Skeletal muscle satellite cell (primary cell): ENCODE measurements around the gene ADAM8.
"Not testable (repeated sequence)": the region's sequence is repeated elsewhere in the genome, so short reads cannot be mapped to it uniquely, and the experiment has no call there.

ENCODE experiments used
- H3K27me3 ChIP-seq: 2 replicates; pipeline ENCODE4 v1.7.0; 2013; ENCODE audit warnings: low read length; ENCODE audit not compliant: control insufficient read depth, insufficient read depth
- H3K36me3 ChIP-seq: 2 replicates; pipeline ENCODE4 v1.7.0; 2013; ENCODE audit warnings: mild to moderate bottlenecking, control low read depth, low read length; ENCODE audit not compliant: insufficient read depth
- H3K4me1 ChIP-seq: 2 replicates; pipeline ENCODE4 v1.7.0; 2013; ENCODE audit warnings: low read length; ENCODE audit not compliant: control insufficient read depth, insufficient read depth
- H3K4me2 ChIP-seq: 2 replicates; pipeline ENCODE4 v1.7.0; 2013; ENCODE audit warnings: mild to moderate bottlenecking, low read length
- H3K4me3 ChIP-seq: 2 replicates; pipeline ENCODE4 v1.7.0; 2013; ENCODE audit warnings: low read length
- H3K9ac ChIP-seq: 2 replicates; pipeline ENCODE4 v1.7.0; 2013; ENCODE audit warnings: mild to moderate bottlenecking, low read depth, low read length, moderate library complexity
- H3K9me3 ChIP-seq: replicated peaks from 2 replicates; pipeline ENCODE4 v1.7.0; 2013; ENCODE audit warnings: mild to moderate bottlenecking, control low read depth, low read length

Gene ADAM8

GRCh38 chr10:133241501-133242205 lies 35.0 kb downstream of the ADAM8 start:
- Histone ChIP-seq H3K27me3 (peaks cover 76% of the 10 kb centered on the region), H3K4me2 (no peak overlapping the region), H3K4me3 (no peak overlapping the region), H3K9ac (no peak overlapping the region), H3K4me1 (no peaks in the 10 kb centered on the region), H3K36me3 (no peaks in the 10 kb centered on the region), H3K9me3 (no peaks in the 10 kb centered on the region)

DNA sequence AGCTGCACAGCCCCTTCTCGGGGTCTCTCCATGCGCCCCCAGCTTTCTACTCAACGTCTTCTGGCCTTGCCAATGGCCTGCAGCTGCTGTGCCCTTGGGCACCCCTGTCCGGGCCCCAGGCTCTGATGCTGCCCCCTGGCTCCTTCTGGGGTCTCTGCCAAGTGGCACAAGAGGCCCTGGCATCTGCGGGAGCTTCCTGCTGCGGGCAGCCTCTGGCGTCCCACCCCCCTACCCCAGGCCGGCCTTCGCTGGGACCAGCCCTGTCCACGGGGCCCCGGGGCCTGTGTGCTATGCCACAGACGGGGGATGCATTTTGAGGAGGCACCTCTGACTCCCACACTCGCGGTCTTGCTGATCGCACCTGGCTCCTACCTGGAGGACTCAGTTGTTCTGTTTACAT lies 36.7 kb downstream of the ADAM8 start:
- Histone ChIP-seq H3K27me3 (peaks cover 78% of the 10 kb centered on the region), H3K4me2 (no peak overlapping the region), H3K9me3 (no peaks in the 10 kb centered on the region), H3K4me1 (no peaks in the 10 kb centered on the region), H3K9ac (no peak overlapping the region), H3K4me3 (no peak overlapping the region), H3K36me3 (no peaks in the 10 kb centered on the region)

DNA sequence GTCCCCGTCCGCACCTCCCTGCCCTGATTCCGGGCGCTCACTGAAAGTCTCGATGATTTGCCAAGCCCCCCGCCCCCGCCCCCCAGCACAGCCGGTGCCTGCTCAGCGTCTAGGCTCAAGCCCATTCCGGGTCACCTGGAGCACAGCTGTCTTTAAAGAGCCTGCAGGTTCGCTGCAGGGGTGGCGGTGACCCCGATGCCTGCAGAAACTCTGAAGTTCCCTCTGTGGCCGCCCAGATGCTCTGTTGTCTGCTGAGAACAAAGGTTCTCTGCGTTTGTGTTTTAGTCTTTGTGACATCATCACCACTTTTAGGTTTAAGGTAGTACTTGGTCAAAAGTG lies 38.2 kb downstream of the ADAM8 start:
- Histone ChIP-seq H3K9me3 (no peaks in the 10 kb centered on the region), H3K36me3 (no peaks in the 10 kb centered on the region), H3K4me1 (no peaks in the 10 kb centered on the region), H3K9ac (no peak overlapping the region), H3K4me2 (no peak overlapping the region), H3K4me3 (no peak overlapping the region), H3K27me3 (peaks cover 78% of the 10 kb centered on the region)

- H3K4me2 ChIP-seq = peak within 1 kb of the TSS; percentile 25
- H3K4me3 ChIP-seq = no peak within 1 kb of the TSS
- no peaks in the 10 kb centered on the region for H3K36me3 ChIP-seq
- peaks cover 78% of the 10 kb centered on the region for H3K27me3 ChIP-seq
- H3K9me3 ChIP-seq = no peaks in the 10 kb centered on the region
- no peak within 1 kb of the TSS for H3K9ac ChIP-seq
- H3K4me1 ChIP-seq = no peaks in the 10 kb centered on the region
These were observed 38.8 kb downstream of the ADAM8 start, which contains the start of gene VENTX for GRCh38 chr10:133237588-133238465. VENTX (plus strand) TSS chr10:133237855; CDS start chr10:133237915, 60 bp downstream.

GRCh38 chr10:133237241-133237587 lies 39.5 kb downstream of the ADAM8 start:
- peaks cover 77% of the 10 kb centered on the region for H3K27me3 ChIP-seq
- H3K9me3 ChIP-seq = no peaks in the 10 kb centered on the region
- H3K36me3 ChIP-seq = no peaks in the 10 kb centered on the region
- no peak overlapping the region for H3K9ac ChIP-seq
- H3K4me3 ChIP-seq = no peak overlapping the region
- no peaks in the 10 kb centered on the region for H3K4me1 ChIP-seq
- no peak overlapping the region for H3K4me2 ChIP-seq

- H3K4me2 ChIP-seq = peak overlapping the region; percentile 25
- H3K4me1 ChIP-seq = no peaks in the 10 kb centered on the region
- no peak overlapping the region for H3K4me3 ChIP-seq
- H3K36me3 ChIP-seq = no peaks in the 10 kb centered on the region
- no peak overlapping the region for H3K9ac ChIP-seq
- no peaks in the 10 kb centered on the region for H3K9me3 ChIP-seq
- peaks cover 77% of the 10 kb centered on the region for H3K27me3 ChIP-seq
These were observed 40.0 kb downstream of the ADAM8 start for GRCh38 chr10:133236401-133237240.

- Histone ChIP-seq H3K27me3 (peaks cover 77% of the 10 kb centered on the region), H3K4me1 (no peaks in the 10 kb centered on the region), H3K4me3 (no peak overlapping the region), H3K9ac (no peak overlapping the region), H3K4me2 (no peak overlapping the region), H3K36me3 (no peaks in the 10 kb centered on the region), H3K9me3 (no peaks in the 10 kb centered on the region)
These were observed 40.7 kb downstream of the ADAM8 start for GRCh38 chr10:133235932-133236331.

GRCh38 chr10:133235265-133235855 lies 41.3 kb downstream of the ADAM8 start:
- H3K4me2 ChIP-seq = no peak overlapping the region
- no peaks in the 10 kb centered on the region for H3K4me1 ChIP-seq
- peaks cover 74% of the 10 kb centered on the region for H3K27me3 ChIP-seq
- H3K9me3 ChIP-seq = no peaks in the 10 kb centered on the region
- H3K9ac ChIP-seq = no peak overlapping the region
- no peaks in the 10 kb centered on the region for H3K36me3 ChIP-seq
- H3K4me3 ChIP-seq = no peak overlapping the region

- not testable (repeated sequence) for H3K9me3 ChIP-seq, H3K9ac ChIP-seq, H3K4me2 ChIP-seq, H3K36me3 ChIP-seq, H3K4me1 ChIP-seq, H3K4me3 ChIP-seq
- H3K27me3 ChIP-seq = peaks cover 74% of the 10 kb centered on the region
These were observed 41.9 kb downstream of the ADAM8 start for GRCh38 chr10:133234796-133235195.

- Histone ChIP-seq H3K4me2 (no peak overlapping the region), H3K36me3 (no peaks in the 10 kb centered on the region), H3K9ac (no peak overlapping the region), H3K4me1 (no peaks in the 10 kb centered on the region), H3K4me3 (no peak overlapping the region), H3K9me3 (no peaks in the 10 kb centered on the region), H3K27me3 (peaks cover 67% of the 10 kb centered on the region)
These were observed 44.6 kb downstream of the ADAM8 start for GRCh38 chr10:133231946-133232574.
